ENCODE results near the gene SAV1.
"Not testable (repeated sequence)": the region's sequence is repeated elsewhere in the genome, so short reads cannot be mapped to it uniquely, and the experiment has no call there.

SAV1 gene
- 9.7 to 26.1 (median 19.3) reads per million in 4 experiments for total RNA-seq

DNA sequence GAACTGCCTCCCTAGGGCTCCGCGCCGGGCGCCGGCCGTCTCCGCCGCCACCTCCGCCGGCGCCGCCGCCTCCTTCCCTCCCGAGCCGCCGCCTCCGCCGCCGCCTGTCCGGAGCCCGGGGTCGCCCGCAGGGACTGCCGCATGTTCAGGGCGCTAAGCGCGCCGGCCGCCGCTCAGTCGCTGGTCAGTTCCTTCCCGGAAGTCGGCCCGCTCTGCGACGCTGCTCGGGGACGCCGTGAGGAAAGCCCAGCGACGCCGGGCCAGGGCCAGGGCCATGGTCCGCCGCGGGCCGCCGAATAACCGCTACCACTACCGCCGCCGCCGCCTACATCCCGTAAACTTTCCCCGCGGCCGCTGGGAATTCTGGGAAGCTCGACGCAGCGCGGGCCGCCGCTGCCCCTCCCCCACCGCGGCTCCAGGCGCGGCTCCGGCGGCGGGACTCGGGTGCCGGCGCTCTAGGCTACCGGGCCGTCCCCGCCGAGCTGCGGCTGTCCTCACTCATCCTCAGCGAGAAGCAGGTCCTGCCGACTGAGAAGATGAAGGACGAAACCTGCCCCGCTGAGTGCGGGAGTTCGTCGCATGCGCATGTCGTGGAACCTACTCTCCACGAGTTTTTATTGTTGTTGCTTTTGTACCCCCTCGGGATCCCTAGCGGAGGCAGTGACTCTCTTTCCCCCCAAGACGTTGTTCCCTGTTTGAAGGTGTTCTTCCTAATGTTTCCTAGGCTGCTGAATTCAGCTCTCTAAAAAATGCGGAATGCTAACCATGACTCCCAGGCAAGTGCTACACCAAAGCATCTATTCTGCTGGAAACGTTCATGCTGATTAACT, at the start of gene SAV1:
Gene SAV1, minus strand, starts transcription at position 311 of the 830 bp plus-strand sequence. CDS start 339 bp downstream, outside the sequence.
- no peak for DNase-seq

GRCh38 chr14:50717811-50718210, 49.7 kb upstream of the SAV1 start:
- no peak for DNase-seq

- DNase-seq: no peak
These were observed 46.5 kb upstream of the SAV1 start for GRCh38 chr14:50714450-50715073.

DNA sequence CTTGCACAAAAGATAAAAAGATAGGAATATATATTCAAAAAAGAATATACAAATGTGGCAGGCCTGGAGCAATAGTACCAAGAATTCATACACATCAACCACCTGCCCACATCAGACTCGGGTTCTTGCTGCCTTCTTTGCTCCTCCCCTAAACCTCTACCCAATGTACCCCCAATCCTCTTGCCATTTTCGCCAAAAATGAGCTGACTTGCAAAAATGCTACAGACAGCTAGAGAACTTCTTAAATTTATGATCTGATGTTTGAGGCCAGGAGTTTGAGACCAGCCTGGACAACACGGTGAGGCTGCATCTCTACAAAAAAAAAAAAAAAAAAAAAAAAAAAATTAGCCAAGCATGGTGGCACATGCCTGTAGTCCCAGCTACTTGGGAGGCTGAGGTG, 42.9 kb upstream of the SAV1 start:
- DNase-seq: no peak

DNA sequence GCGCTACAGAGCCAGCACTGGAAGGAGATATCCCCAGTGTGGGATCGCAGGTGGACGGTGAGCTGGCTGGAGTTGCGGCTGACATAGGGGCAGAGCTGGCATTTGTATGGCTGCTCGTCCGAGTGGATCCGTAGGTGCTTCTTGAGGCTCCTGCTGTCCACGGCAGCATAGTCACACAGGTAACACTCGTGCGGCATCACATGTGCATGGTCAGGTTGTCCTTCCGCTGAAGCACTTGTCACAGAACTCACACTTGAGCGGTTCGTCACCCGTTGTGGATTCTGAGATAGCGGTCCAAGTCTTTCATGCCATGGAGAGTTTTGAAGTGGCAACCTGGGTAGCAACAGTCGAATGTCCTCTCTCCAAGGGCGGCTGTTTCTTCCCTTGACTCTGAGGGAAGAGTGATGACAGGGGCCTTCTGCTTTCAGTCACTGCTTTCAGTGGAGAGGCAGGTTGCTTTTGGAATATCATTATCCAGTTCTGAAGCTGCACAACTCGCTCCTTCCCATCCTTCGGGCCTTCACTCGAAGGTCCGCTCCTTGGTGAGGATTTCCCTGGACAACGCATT, 37.0 kb upstream of the SAV1 start:
- no peak for DNase-seq

DNA sequence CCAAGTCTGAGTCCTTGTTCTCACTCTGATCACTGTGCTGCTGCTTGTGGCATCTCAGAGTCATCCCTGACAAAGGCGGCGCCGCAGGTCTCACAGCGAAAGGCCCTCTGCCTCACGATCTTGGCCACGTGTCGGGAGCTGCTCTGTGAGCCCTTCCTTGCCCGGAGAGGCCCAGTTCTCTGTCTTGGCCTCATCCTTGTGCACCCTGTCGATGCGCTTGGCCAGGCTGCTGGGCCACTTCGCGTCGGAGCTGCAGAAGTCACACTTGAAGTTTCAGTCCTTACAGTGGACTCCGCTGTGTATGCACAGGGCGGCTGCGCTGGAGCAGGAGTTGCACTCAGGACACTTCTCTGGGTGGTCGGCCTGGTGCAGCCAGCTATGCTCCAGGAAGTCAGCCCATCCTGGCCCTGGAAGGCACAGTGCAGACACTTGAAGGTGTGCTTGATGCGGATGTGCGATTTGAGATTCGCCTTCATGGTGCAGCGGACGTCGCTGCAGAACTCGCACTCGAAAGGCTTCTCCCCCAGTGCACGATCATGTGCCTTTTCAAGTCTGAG, 36.4 kb upstream of the SAV1 start:
- DNase-seq: no peak

DNA sequence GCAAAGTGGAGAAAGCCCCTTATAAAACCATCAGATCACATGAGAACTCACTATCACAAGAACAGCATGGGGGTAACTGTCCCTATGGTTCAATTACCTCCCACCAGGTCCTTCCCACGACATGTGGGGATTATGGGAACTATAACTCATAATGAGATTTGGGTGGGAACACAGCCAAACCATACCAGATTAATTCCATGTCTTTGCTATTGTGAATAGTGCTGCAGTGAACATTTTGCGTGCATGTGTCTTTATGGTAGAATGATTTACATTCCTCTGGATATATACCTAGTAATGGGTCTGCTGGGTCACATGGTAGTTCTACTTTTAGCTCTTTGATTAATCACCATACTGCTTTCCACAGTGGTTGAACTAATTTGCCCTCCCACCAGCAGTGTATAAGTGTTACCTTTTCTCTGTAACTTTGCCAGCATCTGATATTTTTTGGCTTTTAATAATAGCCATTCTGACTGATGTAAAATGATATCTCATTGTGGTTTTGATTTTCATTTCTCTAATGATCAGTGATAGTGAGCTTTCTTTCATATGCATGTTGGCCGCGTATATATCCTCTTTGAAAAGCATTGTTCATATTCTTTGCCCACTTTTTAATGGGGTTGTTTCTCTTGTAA, 29.7 kb upstream of the SAV1 start:
- DNase-seq: no peak

- DNase-seq: not testable (repeated sequence)
These were observed 26.2 kb upstream of the SAV1 start for GRCh38 chr14:50694260-50694659.

- DNase-seq: no peak
These were observed 20.8 kb upstream of the SAV1 start for GRCh38 chr14:50688875-50689274.

GRCh38 chr14:50679674-50680073, 11.6 kb upstream of the SAV1 start:
- no peak for DNase-seq

- no peak for DNase-seq
These were observed 10.1 kb upstream of the SAV1 start for GRCh38 chr14:50678163-50678562.

DNA sequence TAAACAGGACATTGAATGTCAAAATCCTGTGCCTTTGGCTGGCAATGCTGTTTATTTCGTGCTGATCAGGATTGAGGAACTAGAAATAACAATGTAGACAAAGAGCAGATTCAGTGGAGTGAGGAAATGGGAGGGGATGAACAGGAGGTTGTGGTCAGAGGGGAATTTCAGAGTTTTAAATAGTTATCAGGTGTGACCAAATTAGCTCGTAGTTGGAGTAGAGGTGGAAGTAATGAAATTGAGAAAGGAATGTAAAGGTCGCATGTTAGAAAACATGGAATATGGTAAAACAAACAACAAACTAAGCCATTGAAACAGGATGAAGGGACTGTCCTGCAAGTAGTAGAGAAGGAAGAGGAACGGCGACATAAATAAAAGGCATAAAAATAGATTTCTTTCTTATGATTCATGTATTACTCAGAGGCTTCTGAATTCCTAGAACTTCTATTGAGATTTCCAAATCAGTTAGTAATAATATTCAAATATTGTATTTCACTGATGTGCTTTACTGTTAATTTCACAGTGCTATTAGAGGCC, 9.5 kb upstream of the SAV1 start:
- no peak for DNase-seq

- no peak for DNase-seq
These were observed 8.9 kb upstream of the SAV1 start for GRCh38 chr14:50676814-50677516.

- no peak for DNase-seq
These were observed 7.5 kb upstream of the SAV1 start for GRCh38 chr14:50675597-50675996.

DNA sequence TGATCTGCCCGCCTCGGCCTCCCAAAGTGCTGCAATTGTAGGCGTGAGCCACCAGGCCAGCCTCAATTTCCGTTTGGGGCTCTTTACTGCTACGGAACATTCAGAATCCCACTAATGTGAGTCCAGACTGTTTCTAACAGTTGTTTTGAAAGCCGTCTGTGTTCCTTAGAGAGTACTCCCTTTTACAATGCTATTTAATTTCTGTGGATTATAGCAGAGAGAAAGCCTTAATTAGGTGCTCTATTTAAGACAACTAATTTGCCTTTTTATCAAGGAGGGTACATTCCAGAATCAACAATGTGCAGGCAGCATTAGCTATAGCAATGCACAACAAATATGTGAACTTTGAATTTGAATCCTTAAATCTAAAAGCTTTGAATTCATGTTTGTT, 2.8 kb upstream of the SAV1 start:
- DNase-seq: no peak

GRCh38 chr14:50670196-50670865, 2.2 kb upstream of the SAV1 start:
- DNase-seq: no peak

- DNase-seq: no peak
These were observed 1.4 kb upstream of the SAV1 start for GRCh38 chr14:50669441-50669986.

GRCh38 chr14:50668826-50669143, 679 bp upstream of the SAV1 start:
- no peak for DNase-seq

- no peak for DNase-seq
These were observed 466 bp downstream of the SAV1 start for GRCh38 chr14:50667684-50667995.

DNA sequence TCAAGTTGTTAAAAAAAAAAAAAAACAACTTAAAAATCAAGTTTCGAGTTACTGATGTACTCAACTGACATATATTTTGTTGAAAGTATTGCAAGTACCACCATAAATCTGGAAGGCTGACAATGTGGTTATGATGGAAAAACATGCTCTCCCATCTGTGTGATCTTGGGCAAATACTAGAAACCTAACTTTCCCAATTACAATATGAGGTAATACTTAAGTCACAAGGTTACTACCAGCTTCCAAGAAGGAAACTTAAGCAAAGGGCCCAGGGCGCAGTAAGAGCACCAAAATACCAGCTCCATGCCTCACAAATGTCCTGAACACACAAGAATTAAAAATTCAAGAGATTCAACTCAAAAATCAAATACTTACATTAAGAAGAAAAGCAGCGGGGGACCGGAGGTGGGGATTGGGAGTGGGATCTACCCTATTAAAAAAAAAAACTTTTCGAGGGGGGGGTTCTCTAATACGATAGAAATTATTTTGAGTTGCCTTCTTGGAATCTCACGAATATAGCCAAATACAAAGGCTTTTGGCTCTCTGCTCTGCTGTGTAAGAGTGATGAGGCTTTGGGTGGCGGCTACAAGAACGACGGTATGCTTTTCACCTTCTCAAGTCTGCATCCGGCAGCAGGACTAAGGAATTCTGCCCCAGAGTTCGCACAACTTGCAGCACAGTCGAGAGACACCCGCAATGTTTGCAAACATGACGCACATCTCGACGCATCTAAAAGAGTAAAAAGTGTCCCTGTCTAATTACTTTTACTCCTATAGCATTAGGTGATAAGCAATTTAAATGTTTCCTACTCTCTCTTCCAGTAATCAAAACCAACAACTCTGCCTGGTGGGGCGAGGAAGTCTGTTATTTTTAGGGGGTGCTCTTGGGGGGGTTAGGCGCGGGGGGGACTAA, 1.1 kb downstream of the SAV1 start:
- no peak for DNase-seq

GRCh38 chr14:50665300-50665699, 2.8 kb downstream of the SAV1 start:
- not testable (repeated sequence) for DNase-seq

Data from effector CD8-positive, alpha-beta T cell (primary cell).